HG03520 (cell line): ENCODE data around the gene SLC26A2.
"Not testable (repeated sequence)": the region's sequence is repeated elsewhere in the genome, so short reads cannot be mapped to it uniquely, and the experiment has no call there.

Source experiments
- ATAC-seq: cut with Tn5 transposase; IDR thresholded peaks from one replicate; pipeline ENCODE4 v1.9.1; 2021; ENCODE audit warnings: mild to moderate bottlenecking, moderate library complexity; ENCODE audit not compliant: unreplicated experiment

The SLC26A2 gene

DNA sequence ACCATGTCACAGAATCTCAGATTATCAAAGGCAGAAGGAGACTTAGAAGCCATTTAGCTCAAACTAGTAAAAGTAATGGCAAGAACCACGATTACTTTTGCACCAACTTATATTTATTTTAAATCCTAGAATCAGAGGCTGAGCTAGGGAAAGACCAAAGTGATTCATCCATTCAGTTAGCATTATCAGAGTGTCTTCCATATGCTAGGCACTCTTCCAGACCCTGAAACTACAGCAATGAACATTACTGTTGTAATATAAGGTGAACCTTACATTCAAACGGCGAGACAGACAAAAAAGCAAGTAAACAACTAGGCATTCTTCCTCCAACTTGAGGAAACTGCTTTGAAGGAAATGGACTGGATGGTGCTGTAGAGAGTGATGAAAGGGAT lies 23.9 kb upstream of the SLC26A2 start:
- no peak for ATAC-seq

DNA sequence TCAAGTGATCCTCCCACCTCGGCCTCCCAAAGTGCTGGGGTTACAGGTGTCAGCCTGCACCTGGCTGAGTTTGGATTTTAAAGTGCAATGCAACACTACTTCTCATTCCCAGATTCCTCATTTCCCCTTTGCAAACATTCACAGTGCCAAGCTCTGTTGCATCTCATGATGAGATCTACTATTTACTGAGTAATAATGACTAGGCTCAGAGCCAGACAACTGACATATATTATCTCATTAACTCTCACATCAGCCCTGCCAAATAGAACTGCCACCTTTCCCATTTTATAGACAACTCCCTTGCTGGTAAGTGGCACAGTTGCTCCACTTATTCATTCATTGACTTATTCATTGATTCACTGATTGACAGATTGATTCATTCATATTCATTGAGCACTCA lies 22.9 kb upstream of the SLC26A2 start:
- no peak for ATAC-seq

DNA sequence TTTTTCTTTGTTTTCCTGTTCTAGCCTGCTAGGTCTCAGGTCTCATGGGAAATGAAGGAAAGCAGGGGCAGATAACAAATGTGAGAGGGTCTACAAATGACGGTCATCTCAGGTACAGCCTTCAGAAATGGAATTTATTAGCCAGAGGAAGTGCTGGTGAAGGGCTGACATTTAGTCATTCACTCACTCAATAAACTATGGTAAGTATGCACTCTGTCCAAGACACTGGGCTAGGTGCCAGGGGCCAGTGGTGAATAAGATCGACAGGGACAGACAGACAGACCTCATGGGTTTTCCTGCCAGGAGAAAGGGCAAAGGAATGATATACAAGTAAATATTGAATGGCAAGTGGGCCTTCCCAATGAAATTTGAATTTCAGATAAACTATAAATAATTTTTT lies 22.3 kb upstream of the SLC26A2 start:
- ATAC-seq: no peak

DNA sequence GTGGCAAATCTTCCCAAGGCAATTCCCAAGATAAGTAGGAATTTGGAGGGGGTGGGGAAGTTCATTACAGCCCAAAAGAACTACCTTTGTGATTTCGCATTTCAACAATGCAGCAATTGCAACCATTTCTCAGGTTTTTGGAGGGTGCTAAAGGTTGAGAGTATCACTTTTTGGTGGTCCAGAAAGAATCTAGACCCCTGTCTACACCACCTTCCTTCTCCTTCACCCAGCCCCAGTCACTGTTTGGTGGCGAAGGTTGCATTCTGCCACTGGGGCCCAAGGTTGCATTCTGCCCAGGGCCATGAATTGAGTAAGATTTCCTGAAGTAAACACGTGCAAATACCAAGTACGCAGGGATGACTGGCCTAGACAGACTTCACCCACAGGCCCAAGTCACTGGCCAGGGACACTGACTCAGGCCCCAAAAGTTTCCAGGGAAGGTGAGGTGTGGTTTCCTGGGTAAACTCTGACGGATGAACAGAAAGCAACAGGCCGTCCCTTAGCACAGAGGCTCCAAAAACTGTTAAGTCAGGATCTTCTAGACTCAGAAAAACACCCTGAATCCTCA lies 21.7 kb upstream of the SLC26A2 start:
- no peak for ATAC-seq

DNA sequence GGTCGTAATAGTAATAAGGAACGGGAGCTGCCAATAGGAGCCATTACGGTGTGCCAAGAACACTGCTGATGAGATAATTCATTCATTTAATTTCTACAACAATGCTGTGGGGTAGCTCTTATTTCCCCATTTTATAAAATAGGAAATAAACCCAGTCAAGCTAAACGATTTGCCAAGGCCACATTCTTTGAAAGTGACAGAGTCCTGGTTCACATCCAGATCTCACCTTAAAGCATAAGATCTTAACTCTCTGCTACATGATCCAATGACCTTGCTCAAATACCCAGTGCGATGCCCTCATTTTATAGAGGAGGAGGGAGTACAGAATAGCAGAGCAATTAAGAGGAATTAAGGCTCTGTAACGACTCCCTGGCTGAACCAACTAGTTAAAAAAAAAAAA lies 21.0 kb upstream of the SLC26A2 start:
- no peak for ATAC-seq

DNA sequence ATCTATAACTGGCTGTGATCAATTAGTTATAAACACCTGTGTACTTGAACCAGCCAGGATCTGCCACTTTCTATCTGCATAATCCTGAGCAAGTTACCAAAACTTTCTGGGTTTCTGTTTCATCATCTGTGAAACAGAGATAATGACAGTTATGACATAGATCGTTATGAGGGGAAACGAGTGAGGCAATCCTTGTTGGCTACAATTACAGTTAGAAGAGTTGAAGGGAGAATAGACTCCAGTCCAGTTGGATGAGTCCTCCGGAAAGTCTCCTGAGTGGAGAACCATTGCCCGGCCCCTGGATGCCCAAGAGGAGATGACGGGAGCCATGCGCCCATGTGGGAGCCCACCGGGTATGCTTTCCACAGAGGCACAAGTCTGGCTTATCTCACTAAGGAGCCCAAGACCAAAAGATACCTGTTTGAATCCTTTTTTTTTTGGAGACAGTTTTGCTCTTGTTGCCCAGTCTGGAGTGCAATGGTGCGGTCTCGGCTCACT lies 20.4 kb upstream of the SLC26A2 start:
- ATAC-seq: peak; percentile 86

DNA sequence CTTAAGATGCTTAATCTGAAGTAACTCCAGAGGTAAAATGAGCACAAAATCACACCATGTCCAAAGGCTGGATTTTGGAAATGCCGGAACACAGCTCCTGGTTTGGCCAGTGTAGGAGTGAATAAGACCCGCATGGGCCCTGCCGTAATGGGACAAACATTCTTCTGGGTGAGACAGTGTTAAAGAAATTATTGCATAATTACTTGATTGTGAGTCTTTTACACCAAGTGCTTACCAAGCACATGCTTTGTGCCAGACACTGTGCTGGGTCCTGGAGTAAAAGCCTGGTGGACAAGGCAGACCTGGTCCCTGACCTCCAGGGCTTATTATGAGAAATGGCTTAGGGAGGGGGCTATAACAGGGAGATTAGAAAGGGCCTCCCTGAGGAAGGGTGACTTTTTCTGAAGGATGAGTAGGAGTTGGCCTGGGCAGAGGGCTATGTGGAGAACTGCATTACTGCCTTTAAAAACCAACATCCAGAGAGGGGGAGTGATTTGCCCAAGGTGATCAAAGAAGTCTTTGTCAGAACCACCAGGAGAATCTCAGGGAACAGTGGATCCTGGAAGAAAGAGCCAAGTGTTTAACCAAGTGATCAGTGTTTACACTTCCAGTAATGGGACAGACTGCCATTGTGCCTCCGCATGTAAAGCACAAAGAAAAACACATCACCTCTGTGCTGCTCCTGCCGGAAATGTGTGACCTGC lies 19.5 kb upstream of the SLC26A2 start:
- ATAC-seq: no peak

DNA sequence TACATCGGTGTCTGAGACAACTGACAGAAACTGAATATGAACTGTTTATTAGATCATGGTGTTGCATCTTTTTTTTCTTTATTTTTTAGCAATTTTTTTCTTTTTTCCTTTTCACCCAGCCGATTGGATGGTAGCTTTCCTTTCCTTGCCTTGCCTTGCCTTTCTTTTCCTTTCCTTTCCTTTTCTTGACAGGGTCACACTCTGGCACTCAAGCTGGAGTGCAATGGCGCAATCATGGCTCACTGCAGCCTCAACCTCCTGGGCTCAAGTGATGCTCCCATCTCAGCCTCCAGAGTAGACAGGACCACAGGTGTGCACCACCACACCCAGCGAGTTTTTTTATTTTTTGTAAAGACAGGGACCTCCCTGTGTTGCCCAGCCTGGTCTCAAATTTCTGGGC lies 18.8 kb upstream of the SLC26A2 start:
- ATAC-seq: no peak

DNA sequence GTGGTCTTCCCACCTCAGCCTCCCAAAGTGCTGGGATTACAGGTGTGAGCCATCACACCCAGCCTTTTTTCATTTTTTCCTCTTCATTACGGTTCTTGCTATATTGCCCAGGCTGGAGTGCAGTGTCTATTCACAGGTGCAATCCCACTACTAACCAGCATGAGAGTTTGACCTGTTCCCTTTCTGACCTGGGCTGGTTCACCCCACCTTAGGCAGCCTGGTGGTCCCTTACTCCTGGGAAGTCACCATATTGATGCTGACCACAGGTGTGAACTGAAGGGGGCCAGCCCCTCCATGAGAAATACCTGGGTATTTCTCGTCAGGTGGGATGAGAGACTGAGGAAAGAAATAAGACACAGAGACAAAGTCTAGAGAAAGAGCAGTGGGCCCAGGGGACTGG lies 18.4 kb upstream of the SLC26A2 start:
- ATAC-seq: no peak

DNA sequence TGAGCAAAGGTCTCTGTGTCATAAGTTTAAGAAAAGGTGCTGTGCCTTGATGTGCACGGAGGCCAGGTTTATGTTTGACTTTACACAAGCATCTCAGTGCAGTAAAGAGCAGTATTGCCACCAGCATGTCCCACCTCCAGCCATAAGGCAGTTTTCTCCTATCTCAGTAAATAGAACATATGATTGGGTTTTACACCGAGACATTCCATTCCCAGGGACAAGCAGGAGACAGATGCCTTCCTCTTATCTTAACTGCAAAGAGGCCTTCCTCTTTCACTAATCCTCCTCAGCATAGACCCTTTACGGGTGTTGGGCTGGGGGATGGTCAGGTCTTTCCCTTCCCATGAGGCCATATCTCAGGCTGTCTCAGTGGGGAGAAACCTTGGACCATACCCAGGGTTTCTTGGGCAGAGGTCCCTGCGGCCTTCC lies 17.8 kb upstream of the SLC26A2 start:
- ATAC-seq: not testable (repeated sequence)

DNA sequence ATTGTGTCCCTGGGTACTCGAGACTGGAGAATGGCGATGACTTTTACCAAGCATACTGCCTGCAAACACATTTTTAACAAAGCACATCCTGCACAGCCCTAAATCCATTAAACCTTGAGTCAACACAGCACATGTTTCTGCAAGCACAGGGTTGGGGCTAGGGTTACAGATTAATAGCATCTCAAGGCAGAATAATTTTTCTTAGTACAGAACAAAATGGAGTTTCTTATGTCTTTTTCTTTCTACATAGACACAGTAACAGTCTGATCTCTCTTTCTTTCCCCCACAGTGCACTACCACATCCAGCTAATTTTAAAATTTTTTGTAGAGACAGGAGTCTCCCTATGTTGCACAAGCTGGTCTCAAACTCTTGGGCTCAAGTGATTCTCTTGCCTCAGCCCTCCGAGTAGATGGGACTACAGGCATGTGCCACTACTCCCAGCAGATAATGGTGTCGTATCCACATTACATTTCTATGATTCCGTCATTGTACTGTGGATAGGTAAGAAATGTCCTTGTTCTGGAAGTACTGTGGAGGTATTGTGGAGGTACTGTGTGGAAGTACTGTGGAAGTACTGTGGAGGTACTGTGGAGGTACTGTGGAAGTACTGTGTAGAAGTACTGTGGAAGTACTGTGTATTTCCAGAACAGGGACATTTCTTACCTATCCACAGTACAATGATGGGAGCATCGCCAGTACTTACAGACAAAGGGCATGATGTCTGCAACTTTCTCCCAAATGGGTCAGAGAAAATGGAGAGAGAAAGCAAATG lies 17.2 kb upstream of the SLC26A2 start:
- ATAC-seq: not testable (repeated sequence)

DNA sequence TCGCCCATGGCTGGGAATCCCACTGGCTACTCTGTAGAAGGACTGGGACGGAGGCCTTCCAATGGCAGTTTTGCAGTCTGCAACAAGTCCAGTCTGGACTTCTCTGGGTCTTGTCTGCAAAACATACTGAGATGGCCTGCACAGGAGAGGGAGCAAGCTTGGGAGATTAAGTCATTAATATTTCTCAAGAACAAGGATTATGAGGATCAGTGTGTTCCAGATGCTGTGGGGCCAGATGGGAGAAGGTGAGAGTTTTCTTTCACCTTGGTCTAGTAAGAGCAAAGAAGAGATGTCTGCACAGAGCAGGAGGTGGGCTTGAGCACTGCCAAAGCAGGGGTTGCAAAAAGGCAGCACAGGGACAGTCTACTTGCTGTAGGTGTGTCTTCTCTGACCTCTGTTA lies 15.9 kb upstream of the SLC26A2 start, which contains the start of gene PDE6A:
Gene PDE6A, minus strand, starts transcription at position 128 of the 400 bp plus-strand sequence. Its CDS starts 120 bp downstream, at position 8.
- ATAC-seq: no peak

DNA sequence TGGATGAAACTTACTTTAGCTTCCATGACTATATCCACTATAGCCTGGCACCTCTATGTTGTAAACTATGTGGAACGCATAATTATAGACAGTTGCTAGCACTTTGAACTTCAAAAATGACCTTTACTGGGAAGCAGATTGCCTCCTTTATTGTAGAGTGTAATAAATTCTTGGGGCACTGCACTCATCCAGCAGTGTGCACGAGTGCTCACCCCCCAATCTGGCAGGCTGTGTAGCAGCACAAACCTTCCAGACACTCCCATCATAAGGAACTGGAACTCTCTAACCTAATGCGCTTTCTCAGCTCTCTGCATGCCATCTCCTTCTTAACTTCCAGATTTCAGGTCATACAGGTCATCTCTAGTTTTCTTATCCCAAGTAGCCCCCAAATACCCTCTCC lies 14.4 kb upstream of the SLC26A2 start:
- no peak for ATAC-seq

DNA sequence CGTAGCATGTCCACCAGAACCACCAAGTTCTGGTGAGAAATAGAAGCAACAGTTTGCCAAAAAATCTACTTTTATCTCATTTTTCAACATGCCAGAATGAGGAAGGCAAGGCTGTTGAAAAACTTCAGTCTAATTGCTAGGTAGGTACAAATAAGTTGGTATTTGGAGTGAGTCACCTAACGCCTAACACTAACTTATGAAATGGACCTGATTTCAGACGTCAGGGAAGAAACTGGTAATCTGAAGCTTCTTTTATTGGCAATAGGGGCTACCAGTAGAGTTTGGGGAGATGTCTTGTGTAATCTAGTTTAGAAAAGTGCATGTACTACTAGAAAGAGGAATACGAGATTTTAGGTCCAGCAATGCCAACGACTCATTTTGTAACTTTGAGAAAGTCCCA lies 11.6 kb upstream of the SLC26A2 start:
- no peak for ATAC-seq

DNA sequence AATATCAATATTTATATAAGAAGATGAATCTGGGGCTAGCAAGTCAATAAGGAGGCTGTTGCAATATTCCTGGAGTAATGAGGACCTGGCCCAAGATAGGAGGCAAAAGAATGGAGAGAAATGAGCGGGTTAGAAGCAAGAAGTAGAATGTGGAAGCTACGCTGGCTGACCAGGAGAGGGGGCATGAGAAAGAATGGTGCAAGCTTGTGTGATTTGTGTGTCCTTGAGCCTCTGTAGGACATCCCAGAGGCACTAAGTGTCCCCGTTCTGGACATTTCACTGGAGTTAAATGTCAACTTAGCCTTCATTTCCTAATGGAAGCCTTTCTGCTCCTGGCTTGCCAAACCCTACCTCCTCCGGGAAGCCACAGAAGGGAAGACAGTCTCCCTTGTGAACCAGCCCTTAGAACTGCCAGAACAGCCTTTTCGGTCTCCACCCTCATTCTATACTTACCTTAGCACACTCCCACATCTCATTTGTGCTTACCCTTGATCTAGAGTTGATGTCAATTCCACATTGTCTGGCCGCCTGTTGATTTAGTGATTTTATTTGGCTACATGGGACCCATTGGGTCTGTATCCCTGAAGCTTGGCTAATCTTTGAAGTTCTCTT lies 9.3 kb upstream of the SLC26A2 start:
- no peak for ATAC-seq

DNA sequence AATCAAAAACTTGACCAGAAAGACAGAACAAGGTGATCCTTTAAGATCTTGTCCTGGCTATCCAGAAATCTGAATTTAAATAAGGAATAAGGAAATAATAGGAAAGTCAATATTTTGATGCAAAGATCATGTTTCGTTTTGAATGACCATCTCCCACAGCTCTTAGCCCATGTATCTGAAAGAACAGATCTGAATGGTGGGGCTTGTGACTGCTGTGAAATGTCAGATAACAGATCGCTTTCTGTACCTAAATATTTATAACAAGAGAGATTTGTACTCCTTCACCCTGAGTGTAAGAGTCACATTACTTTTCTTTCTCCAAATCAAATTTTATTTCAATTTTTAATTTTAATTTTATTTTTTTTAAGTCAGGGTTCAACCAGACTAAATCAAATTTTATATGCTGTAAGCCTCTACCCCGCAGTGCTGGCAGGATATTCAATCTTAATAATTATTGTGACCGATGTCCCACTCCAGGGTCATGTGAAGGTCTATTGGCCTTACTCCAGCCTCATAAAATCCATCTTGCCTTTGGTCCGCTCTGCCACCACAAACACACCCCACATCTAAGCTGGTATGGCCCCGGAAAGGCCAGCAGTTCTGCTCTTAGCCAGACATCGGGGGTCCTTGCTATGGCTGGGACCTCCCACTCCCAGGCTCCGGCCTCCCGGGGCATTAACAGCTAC lies 7.0 kb upstream of the SLC26A2 start:
- ATAC-seq: no peak

DNA sequence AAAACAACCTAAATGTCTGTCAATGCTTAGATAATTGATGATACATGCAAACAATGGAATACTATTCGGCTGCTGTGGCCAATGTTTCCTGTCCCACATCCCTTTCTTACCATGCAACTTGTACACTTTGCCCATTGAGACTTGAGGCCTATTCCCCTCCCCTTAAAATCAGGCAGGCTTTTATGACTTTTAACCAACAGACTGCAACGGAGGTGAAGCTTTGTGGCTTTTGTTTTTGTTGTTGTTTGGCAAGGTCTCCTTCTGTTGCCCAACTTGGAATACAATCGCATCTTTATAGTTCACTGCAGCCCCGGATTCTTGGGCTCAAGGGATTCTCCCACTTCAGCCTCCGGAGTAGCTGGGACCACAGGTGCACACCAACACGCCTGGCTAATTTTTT lies 5.8 kb upstream of the SLC26A2 start:
- no peak for ATAC-seq

DNA sequence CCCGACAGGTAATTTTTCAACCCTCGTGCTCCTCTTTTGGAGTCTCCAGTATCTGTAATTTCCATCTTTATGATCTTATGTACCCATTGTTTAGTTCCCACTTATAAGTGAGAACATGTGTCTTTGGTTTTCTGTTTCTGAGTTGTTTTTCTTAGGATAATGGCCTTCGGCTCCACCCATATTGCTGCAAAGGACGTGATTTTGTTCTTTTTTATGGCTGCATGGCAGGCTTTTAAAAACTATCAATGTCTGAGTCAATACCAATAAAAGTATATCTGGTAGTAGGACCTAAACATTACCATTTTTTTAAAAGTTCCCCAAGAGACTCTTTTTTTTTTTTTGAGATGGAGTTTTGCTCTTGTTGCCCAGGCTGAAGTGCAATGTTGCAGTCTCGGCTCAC lies 3.9 kb upstream of the SLC26A2 start:
- no peak for ATAC-seq

DNA sequence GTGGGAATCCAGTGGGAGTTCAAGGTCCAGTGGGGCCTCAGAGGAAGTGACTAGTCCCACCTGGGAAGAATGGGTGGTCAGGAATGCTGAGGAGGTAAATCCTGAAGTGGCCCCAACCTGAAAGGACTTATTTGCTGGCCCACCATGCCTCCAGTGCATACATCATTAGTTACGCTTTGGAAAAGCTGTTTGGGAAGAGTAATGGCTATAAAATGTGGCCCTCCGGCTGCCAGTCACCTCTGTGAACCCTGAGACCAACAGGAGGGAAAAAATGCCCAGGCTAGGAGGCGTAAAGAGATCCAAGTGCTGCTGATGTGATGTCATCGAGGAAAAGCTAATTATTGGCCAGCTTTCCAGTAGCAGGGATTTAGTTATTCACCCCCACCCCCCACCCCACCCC lies 2.7 kb upstream of the SLC26A2 start:
- ATAC-seq: no peak

DNA sequence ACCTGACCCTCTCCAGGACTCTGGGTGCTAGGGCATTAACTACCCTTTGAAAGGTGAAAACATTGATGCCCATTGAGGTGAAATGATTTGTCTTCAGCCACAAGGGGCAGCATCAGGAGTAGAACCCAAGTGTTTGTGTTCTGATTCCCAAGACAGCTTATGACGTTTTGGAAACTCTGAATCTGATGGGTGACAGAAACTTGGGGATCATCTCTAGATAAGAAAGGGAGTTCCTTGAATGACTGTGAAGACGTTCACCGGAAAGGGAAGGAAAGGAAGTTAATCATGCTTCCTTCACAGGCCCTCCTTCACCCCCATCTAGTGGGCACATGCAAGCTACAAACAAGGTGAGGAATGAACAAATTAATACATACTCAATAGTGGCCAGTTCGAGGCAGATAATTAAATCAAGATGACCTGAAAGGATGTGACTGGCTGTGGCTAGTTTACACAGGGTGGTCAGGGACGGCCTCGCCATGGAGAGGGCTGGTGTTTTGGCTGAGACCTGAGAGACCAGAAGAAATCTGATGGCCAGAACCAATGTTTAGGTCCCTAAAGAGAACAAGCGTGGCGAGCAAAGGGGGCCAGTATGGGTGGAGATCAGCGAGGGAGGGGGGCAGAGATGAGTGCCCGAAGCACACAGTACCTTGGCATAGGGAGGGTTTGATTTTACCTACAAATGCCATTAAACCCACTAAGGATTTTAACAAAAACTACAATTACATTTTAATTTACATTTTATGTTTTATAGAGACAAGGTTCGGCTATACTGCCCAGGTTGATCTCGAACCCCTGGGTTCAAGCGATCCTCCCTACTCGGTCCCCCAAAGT lies 937 bp upstream of the SLC26A2 start:
- no peak for ATAC-seq
